BE2C (cell line): Measurements from ENCODE around the gene FAM53B.

Experiments
- DNase-seq: peaks from one replicate; pipeline ENCODE4 v3.0.0-alpha.2; 2020
- H3K27me3 ChIP-seq: fragments of 250-450 bp; sonication (Bioruptor Pico); 2 replicates; pipeline ENCODE4 v1.5.1; 2020; ENCODE audit warnings: mild to moderate bottlenecking
- H3K36me3 ChIP-seq: fragments of 250-450 bp; sonication (Bioruptor Pico); 2 replicates; pipeline ENCODE4 v1.5.1; 2020; ENCODE audit warnings: mild to moderate bottlenecking
- H3K4me1 ChIP-seq: fragments of 250-450 bp; sonication (Bioruptor Pico); 2 replicates; pipeline ENCODE4 v1.5.1; 2020
- H3K4me3 ChIP-seq: 2 replicates; pipeline ENCODE4 v1.5.1; 2011; ENCODE audit warnings: low read depth, low read length
- H3K9me3 ChIP-seq: fragments of 250-450 bp; sonication (Bioruptor Pico); 2 replicates; pipeline ENCODE4 v1.5.1; 2020
- CTCF ChIP-seq: IDR thresholded peaks from 2 replicates; pipeline ENCODE4 v1.5.1; 2012; ENCODE audit warnings: mild to moderate bottlenecking, low read depth, low read length

Gene FAM53B

GRCh38 chr10:124680675-124681074, 63.5 kb downstream of the FAM53B start:
- Histone ChIP-seq H3K4me3 (no peak overlapping the region), H3K9me3 (no peaks in the 10 kb centered on the region), H3K36me3 (peaks cover 36% of the 10 kb centered on the region), H3K27me3 (no peaks in the 10 kb centered on the region), H3K4me1 (peaks cover 12% of the 10 kb centered on the region)
- DNase-seq, result no peak
- TF ChIP-seq CTCF, result no peak

DNA sequence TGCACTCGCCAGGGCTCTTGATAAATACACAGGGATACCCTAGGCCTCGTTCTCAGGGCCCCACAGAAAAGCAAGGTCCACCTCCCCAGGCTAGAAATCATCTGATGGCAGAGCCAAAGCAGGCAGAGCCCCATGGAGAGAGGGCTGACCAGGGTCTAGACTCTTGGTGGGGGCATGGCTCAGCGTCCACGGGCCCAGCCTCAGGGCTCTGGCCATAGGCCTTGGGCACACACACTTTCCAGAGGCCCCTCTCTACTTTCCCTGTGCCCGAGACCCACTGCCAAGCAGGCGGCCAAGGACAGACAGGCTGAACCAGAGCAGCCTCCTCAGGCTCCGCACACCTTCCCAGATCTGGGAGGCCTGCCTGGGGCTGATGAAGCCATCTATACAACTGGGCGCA, 64.8 kb downstream of the FAM53B start:
- Histone ChIP-seq H3K9me3 (no peaks in the 10 kb centered on the region), H3K27me3 (no peaks in the 10 kb centered on the region), H3K4me3 (no peak overlapping the region), H3K36me3 (peaks cover 38% of the 10 kb centered on the region), H3K4me1 (peaks cover 12% of the 10 kb centered on the region)
- TF ChIP-seq CTCF, result no peak
- no peak for DNase-seq

- H3K4me1 ChIP-seq, result peaks cover 12% of the 10 kb centered on the region
- no peaks in the 10 kb centered on the region for H3K27me3 ChIP-seq
- no peak for DNase-seq
- no peaks in the 10 kb centered on the region for H3K9me3 ChIP-seq
- no peak overlapping the region for H3K4me3 ChIP-seq
- H3K36me3 ChIP-seq, result peaks cover 33% of the 10 kb centered on the region
- no peak for TF ChIP-seq CTCF
Measured at GRCh38 chr10:124678557-124679240, 65.5 kb downstream of the FAM53B start.

- Histone ChIP-seq H3K36me3 (peaks cover 32% of the 10 kb centered on the region), H3K4me1 (peaks cover 12% of the 10 kb centered on the region), H3K27me3 (no peaks in the 10 kb centered on the region), H3K4me3 (no peak overlapping the region), H3K9me3 (no peaks in the 10 kb centered on the region)
- TF ChIP-seq CTCF, result no peak
- DNase-seq, result peak; percentile 63
Measured at GRCh38 chr10:124677749-124678556, 66.2 kb downstream of the FAM53B start.

DNA sequence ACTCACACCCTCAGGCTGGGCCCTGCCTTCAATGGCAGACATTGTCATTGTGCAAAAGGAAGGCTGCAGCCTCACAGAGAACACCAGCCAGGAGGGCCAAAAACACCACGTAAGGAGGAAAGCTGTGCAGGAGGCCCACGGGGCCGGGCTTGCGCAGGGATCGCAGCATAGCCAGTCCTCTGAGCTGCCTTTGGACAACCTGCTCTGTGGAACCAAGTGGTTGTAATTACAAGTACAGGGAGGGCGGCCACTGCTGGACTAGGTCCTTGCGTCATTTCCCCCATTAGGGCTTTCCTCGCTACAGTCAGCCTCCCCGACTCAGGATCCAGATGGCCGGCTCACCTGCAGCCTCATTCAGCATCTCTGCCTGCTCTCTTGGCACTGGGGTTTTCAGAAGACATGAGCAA, 66.9 kb downstream of the FAM53B start:
- Histone ChIP-seq H3K36me3 (peaks cover 30% of the 10 kb centered on the region), H3K27me3 (no peaks in the 10 kb centered on the region)
- TF ChIP-seq CTCF, result no peak

More for the DNA sequence above, 66.9 kb downstream of the FAM53B start:
- Histone ChIP-seq H3K4me1 (peaks cover 12% of the 10 kb centered on the region), H3K4me3 (no peak overlapping the region), H3K9me3 (no peaks in the 10 kb centered on the region)
- DNase-seq, result no peak
